ENCODE measurements around the gene WNT9A.

Gene WNT9A

DNA sequence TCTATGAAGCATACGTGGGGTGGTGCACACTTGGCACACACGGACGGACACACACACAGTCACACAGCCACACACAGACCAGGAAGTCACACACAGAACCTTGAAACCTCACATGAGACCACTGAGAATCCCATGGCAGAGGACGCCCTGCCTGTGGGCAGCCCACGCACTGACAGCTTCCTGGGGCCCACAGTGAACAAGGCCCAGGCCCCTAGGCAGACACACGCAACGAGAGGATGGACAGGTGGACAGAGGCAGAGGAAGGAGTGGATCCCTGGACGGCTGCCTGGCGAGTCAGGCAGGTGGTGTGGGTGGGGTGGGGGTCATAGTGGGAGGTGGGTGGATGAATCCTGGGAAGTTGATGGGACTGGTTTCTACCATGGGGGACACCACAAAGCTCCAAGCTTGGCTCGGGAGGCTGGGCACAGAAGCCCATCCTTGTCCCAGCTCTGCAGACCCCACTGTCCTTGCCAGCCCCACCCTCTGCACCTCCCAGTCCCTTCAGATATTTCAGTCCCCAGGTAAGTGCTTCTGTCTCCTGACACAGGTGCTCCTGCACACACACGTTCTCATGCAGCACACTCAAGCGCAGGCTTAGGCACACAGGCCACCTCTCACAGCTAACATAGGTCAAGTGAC, 49.1 kb downstream of the WNT9A start:
- DNase-seq (ENCODE audit: low read depth, low spot score): no peak

GRCh38 chr1:227897704-227898438, 49.9 kb downstream of the WNT9A start:
- DNase-seq (ENCODE audit: low read depth, low spot score): no peak

DNA sequence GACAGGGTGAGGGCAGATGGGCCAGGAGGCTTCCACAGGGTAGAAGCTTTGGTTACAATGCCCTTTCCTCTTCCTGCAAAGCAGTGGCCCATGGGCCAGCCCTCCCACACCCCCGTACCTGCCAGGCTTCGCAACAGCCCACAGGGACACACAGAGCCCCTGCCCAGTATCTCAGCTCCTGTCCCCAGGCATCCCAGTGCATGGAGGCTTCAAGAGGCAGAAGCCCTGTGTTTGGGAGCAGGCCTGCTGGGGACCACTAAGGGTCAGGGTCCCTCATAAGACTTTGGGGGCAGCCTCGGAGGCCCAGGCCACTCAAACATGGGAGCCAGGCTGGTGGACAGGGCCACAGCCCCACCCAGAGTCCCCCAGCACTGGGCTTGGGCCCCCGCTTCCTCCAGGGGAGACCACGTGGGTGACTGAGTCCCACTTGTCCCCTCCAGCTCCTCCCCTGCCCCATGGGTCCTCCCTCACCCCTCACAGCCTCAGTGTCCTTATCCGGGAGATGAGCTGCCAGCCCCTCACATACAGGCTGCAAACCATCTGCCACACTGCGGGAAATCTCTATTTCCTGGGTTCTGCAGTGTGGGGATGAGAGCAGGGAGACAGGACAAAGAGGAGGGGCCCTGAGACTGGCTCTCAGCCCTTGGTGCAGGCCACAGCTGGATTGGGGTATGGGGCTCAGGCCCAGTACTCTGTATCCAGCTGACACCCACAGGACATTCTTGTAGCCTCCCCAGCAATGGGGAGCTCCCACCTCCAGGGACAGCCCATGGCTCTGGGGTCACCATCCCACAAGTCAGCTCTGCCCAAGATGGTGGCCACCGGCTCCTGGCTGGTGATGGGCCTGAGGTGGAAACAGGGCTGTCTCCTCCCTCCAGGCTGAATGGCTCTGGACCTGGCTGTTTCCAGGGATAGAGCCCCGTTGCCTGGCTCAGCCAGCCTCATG, 50.7 kb downstream of the WNT9A start:
- DNase-seq (ENCODE audit: low read depth, low spot score): no peak

DNA sequence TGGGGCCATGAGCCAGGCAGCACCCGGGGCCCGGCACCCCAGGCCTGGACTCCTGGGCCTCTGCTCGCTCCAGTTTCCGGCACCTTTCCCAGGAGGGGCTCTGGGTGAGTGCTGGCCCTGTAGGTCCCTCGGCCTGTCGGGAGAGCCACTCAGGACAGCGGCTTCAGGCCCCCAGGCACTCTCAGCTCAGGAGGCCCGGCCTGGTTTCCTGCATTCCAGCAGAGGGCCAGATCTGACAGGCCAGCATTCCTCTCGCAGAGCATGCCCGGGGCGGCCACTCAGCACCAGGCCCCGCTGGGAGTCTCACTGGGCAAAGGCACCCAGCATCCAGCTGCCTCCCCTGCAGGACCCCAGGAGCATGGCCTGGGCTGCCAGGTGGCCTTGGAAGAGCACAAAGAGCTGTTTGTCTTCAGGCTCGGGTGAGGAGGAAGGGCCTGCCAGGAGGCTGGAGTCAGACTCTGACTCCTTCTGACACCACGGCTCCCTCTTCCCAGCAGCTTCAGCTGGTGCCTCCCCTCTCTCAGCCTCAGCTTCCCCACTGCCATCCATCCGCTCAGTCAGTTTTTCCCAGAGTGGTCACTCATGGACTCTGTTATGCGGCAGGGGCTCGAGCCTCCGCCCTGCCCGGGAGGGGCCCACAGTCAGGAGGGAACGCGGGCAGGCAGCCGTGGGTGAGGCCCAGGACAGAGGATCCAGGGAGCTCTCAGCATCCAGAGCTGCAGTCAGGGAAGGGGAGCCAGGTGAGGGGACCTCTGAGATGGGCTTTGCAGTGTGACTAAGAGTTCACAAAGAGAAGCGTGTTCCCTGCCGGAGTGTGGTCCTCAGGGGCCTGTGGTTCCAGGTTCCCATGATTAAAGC, 51.7 kb downstream of the WNT9A start:
- DNase-seq (ENCODE audit: low read depth, low spot score): no peak

- DNase-seq (ENCODE audit: low read depth, low spot score): no peak
Observed at GRCh38 chr1:227894831-227895451, 52.8 kb downstream of the WNT9A start.

DNA sequence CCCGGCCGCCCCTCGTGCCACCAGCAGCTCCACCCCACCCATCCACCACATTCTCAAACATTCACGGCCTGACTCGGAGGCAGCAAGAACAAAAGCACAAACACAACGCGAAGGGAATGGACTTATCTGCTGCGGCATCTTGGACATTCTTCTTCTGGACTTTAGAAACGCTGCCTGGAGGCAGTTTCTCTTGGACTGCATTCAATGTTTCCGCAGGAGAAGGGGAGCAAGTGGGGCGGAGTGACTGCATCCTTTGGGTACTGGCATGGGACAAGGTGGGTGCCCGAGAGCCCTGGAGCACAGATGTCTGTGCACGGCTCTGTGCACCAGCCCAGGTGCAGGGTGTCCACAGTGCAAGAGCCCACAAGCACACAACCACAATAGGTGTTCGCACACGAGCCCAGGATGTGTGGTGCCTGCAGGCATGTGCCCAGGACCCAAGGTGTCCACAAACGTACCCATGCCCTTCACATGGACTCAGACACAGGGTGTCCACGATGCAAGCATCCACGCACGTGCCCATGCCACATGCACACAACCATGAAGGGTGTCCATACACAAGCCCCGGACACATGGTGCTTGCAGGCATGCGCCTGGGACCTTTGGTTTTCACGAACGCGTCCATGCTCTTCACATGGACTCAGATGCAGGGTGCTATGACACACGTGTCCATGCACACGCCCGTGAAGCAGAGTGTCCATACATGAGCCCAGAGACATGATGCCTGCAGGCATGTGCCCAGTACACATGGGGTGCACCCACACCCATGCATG, 53.6 kb downstream of the WNT9A start:
- DNase-seq (ENCODE audit: low read depth, low spot score): no peak

GRCh38 chr1:227893300-227893948, 54.3 kb downstream of the WNT9A start:
- DNase-seq (ENCODE audit: low read depth, low spot score): no peak

DNA sequence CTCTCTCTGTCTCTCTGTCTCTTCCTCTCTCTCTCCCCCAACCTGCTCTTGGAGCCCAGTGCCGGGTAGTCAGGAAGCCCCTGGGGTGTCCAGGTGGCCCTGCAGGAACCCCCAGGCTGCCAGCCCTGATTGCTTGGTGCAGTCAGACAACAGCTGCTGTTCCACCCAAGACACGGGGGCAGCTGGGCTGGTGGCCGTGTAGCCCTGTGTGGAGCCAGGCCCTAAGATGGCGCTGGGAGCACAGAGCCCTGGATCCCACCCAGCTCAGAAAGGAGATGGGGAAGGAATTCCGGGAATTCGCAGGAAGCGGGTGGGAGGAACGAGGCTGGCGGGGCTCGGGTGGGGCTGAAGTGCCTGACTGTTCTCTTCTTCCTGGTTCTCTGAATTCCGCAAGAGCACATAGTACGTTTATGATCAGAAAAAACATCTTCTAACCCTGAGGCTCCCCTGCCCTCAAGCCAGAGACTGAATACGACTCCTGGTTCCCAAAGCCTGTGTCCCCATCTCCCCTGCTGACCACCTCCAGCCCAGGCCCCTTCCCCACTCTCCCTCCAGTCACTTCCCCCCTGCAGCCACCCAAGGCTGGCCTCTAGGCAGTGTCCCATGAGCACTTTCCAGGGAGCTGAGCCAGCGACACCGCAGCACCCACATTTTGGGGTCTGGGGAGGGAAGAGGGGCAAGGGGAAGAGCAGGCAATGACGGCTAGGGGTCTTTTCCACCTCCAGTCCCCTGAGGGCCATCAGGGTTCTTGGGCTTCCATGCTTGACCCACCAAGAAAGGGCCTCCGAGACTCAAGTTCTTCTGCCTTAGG, 55.0 kb downstream of the WNT9A start:
- no peak for DNase-seq (ENCODE audit: low read depth, low spot score)

DNA sequence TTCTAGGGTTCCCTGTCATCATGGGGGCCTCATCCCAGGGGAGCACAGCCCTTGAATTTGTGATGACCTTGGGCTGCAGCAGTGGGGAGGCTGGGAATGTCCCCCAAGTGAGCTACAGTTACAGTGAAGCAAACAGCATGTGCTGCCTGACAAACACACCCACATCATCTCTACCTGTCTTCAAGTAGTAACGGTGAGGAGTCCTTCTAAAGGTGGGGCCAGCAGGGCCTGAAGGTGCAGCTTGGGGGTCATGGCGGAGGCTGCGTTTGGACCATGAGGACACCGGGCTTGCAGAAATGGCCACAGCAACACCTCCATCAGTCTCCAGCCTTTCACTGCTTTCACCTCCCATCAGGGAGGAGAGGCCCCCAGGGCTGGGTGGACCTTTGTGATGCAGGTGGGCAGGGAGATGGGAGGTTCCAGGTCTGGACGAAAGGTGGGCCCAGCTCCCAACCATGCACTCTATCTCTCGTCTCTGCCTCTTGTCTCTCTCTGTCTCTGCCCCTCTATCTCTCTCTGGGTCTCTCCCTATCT, 55.7 kb downstream of the WNT9A start:
- no peak for DNase-seq (ENCODE audit: low read depth, low spot score)

GRCh38 chr1:227891223-227891954, 56.3 kb downstream of the WNT9A start:
- no peak for DNase-seq (ENCODE audit: low read depth, low spot score)

- DNase-seq (ENCODE audit: low read depth, low spot score): no peak
Observed at GRCh38 chr1:227890451-227891222, 57.1 kb downstream of the WNT9A start.

GRCh38 chr1:227889863-227890405, 57.8 kb downstream of the WNT9A start:
- DNase-seq (ENCODE audit: low read depth, low spot score): no peak

DNA sequence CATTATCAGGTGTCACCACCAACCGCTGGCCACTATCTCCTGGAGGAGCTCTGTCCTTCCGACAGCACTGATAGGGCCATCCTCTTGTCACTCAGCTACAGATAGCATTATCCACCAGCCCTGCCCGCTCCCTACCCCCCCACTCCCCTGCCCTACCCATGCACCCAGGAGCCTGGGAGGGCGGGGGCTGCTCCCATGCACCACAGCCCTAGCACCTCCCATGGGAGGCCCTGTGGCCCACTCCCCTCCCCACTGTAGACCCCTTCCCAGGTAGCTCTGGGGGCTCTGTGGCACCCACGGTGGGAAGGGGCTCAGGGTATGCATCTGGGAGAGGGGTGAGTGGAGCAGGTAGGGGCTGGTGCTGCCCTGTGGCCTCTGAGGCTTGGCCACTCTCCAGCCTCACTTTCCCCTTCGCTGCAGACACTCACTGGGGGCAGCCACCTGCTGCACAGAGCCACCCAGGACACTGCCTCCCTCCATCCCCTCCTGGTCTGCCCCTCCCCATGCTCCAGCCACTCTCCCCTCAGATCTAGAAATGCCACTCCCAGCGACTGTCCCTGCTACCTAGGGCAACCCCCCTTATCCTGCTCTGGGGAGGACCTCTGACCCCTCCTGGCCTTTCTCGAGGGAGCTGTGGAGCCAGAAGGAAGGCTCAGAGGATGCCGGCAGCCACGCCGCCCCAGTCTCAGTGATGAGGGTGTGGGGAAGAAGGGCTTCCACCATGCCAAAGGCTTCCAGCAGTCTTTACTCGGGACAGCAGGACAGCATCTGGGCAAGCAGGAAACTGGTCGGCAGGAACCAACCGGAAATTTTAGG, 58.5 kb downstream of the WNT9A start:
- no peak for DNase-seq (ENCODE audit: low read depth, low spot score)

DNA sequence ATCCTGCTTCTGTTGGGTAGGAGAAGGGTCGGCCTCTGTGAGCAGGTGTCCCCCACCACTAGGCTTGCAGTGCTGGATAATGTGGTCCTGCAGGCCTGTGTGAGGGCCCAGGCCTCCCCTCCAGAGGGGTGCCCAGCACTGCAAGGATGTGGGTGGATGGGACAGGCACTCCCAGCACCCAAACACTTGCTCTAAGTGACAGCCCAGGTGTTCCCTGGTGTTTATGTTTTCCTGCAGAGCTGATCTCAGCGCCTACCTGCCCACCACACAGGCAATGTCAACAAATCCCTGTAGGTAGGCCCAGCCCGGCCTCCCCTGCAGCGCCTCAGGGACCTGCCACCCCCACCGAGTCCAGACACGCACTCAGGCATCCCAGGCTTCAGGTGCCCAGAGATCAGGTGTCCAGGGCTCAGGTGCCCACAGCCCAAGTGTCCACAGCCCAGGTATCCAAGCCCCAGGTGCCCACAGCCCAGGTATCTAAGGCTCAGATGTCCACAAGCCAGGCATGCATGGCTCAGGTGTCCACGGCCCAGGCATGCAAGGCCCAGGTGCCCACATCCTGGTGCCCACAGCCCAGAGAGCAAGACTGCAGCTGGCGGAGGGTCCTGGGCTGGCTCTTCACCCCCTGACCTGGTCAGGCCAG, 59.2 kb downstream of the WNT9A start:
- no peak for DNase-seq (ENCODE audit: low read depth, low spot score)

DNA sequence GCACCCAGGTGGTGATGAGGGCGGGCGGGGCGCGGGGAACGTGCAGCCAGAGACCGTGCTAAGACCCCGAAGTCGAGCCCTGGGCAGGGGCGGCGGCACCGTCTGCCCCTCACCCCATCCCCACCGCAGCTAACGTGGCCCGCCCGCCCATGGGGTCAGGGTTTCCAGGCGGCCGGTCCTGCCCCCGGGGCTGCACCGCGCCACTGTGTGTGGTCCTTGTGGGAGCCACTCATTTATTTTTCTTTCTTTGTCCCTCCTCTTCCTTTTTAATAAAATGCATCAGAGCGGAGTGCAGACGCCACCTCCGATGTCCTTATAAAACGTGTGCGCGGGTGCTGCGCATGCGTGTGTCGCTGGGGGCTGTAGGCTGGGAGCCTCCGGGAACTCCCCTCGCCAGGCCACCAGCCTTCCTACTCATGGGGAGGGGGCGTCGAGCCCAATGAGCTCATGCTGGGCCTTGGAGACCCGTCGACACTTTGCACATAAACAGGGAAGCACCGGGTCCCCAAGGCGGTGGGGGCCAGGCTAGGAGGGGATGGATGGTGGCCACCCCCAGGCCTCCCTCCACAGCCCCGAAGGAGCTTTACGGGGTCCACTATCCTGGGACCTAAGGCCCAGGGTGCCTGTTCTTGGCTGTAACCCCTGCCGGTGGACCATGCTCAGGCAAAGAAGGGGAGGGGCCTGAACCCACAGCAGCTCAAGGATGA, 59.9 kb downstream of the WNT9A start:
- no peak for DNase-seq (ENCODE audit: low read depth, low spot score)
